ENCODE results near the gene MPV17L2. TPM values are rescaled to one million over a fixed set of nuclear protein-coding genes. Genes with fewer than 3 reads are reported as not detected.

The MPV17L2 gene
- total and polyA plus RNA-seq, 2 of the 4 experiments (the other 2 are of a cell fraction): 7.2 to 19.5 TPM

DNA sequence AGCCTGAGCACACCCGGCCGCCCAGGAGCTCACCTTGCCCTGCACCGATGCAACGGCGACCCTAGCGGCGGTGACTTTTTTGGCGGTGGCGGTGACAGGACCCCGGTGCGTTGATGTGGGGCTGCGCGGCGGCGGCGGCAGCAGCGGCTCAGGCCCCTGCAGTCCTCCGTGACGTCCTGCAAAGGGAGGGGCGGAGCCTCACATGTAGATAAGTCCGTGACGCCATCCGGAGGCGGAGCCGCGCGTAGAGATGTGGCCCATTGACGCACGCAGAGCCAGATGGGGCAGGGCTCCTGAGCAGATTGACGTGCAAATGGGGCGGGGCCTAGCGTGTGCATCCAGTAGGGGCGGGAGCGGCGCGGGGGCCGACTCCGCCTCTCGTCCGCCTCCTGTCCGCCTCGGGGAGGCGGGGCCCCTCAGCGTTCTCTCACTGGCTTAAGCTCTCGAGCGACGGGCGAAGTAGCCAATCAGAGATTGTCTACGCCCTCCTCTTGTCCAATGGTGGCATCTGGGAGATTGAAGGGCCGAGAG lies 10.9 kb downstream of the MPV17L2 start, which contains the start of gene RAB3A:
RAB3A (minus strand) TSS at position 180 of the 531 bp plus-strand sequence. CDS start 1,302 bp downstream, outside the sequence.
- Histone ChIP-seq H3K27ac (ENCODE audit: insufficient read depth, low read length) (peak within 1 kb of the TSS; percentile 93), H3K9me3 (ENCODE audit: control insufficient read depth, insufficient read depth, low read length) (no peaks in the 10 kb centered on the region), H2AK9ac (replicated peaks; ENCODE audit: low read depth, low read length, poor library complexity) (peak within 1 kb of the TSS; percentile 99), H3K4me3 (ENCODE audit: insufficient read depth, low read depth, low read length) (peak within 1 kb of the TSS; percentile 75), H2AK5ac (ENCODE audit: low read depth, low read length) (peak within 1 kb of the TSS; percentile 43), H4K91ac (ENCODE audit: insufficient read depth, low read depth, low read length) (peak within 1 kb of the TSS; percentile 93), H3K9ac (ENCODE audit: low read depth, low read length) (peak within 1 kb of the TSS; percentile 70), H3K4me2 (ENCODE audit: low read depth, low read length) (peak within 1 kb of the TSS; percentile 98), H3K9me1 (ENCODE audit: insufficient read depth, low read length) (peaks cover 14% of the 10 kb centered on the region; the same call in 1 of the 2 replicates), H3K27me3 (ENCODE audit: control insufficient read depth, insufficient read depth, low read length) (no peaks in the 10 kb centered on the region), H3K36me3 (ENCODE audit: control insufficient read depth, insufficient read depth, low read length) (peaks cover 8% of the 10 kb centered on the region), H3K18ac (ENCODE audit: low read depth, low read length) (peak within 1 kb of the TSS; percentile 66), H4K20me1 (ENCODE audit: insufficient read depth, low read length) (peaks cover 11% of the 10 kb centered on the region; the same call in 1 of the 2 replicates), H2BK20ac (ENCODE audit: low read depth, low read length) (peak within 1 kb of the TSS; percentile 71), H4K8ac (ENCODE audit: low read depth in 2 of 2, low read length in 2 of 2) (peak within 1 kb of the TSS; percentile 44 to 94), H3K23ac (ENCODE audit: low read depth, low read length) (peak within 1 kb of the TSS; percentile 92), H2BK120ac (ENCODE audit: low read depth, low read length) (peak within 1 kb of the TSS; percentile 90), H3K4ac (ENCODE audit: low read depth, low read length) (peak within 1 kb of the TSS; percentile 97), H2BK5ac (ENCODE audit: low read depth, low read length, poor library complexity, severe bottlenecking) (peak within 1 kb of the TSS; percentile 99), H4K5ac (ENCODE audit: low read depth, low read length) (peak within 1 kb of the TSS; percentile 69), H2BK15ac (ENCODE audit: low read depth, low read length) (peak within 1 kb of the TSS; percentile 49; the same call in 1 of the 3 replicates), H2AFZ (replicated peaks; ENCODE audit: low read length, poor library complexity) (peak within 1 kb of the TSS; percentile 94), H3K14ac (replicated peaks; ENCODE audit: low read depth, low read length) (peak within 1 kb of the TSS; percentile 95), H3K56ac (ENCODE audit: extremely low read depth, insufficient read depth, low read length) (peak within 1 kb of the TSS; percentile 99), H3K4me1 (ENCODE audit: control insufficient read depth, insufficient read depth, low read length) (peaks cover 16% of the 10 kb centered on the region), H3K79me1 (ENCODE audit: low read depth in 1 of 2, low read length in 2 of 2) (peaks cover 4 to 50% of the 10 kb centered on the region in 2 experiments)
- dilution Hi-C loops (cut with HindIII; ENCODE audit: low sequenced_read_pairs, unreplicated experiment) (no loop called here), in situ Hi-C loops (cut with MboI; ENCODE audit: low sequenced_read_pairs) (no loop called here), intact Hi-C loops (cut with micrococcal nuclease) (loop anchor here (1.0 to 10.0 kb wide), 3 partner anchors 11 to 211 kb away; partner anchors contain the start of genes LSM4, MPV17L2 and SSBP4)
- ATAC-seq (ENCODE audit: low read depth) (peak; percentile 87), DNase-seq (peak; percentile 100)
- CTCF ChIA-PET: no interaction called here
- WGBS, 2 experiments (ENCODE audit: extremely low coverage in 2 of 2, insufficient read length in 1 of 2): 1% methylated on average over 22 of the region's 50 CpGs; no CpG with 5 or more reads in 1 of the 2 experiments
- BruUV-seq (replicated peaks): no TSS peak
- peak; percentile 97 for TF ChIP-seq MAZ (IDR thresholded peaks at IDR 0.05; ENCODE audit: borderline replicate concordance, low read depth, low read length)
- TF ChIP-seq RFX5 (IDR thresholded peaks at IDR 0.05; ENCODE audit: low read depth, low read length): no peak
- TF ChIP-seq MXI1 (IDR thresholded peaks at IDR 0.05; ENCODE audit: borderline replicate concordance, low read depth, low read length): peak; percentile 21; the same call in 1 of the 2 replicates
- peak; percentile 92 for TF ChIP-seq FOS (IDR thresholded peaks at IDR 0.05; ENCODE audit: low read depth, low read length)
- TF ChIP-seq NFE2L2 (IDR thresholded peaks at IDR 0.05; ENCODE audit: low read depth, low read length): no peak
- peak; percentile 42; the same call in 1 of the 2 replicates for TF ChIP-seq USF2 (IDR thresholded peaks at IDR 0.05; ENCODE audit: low read depth, low read length)
- peak; percentile 70 for TF ChIP-seq POLR2A (IDR thresholded peaks at IDR 0.05; ENCODE audit: low read depth, low read length)
- POLR2A ChIA-PET (ENCODE audit: unreplicated experiment): no interaction called here

Measured in IMR-90 (cell line).